Measurements from ENCODE around the gene SLC12A4. TPM values are rescaled to one million over a fixed set of nuclear protein-coding genes. Genes with fewer than 3 reads are reported as not detected.

Gene SLC12A4
- total RNA-seq, 2 experiments from 2014 or later: 32.5 to 38.0 TPM

DNA sequence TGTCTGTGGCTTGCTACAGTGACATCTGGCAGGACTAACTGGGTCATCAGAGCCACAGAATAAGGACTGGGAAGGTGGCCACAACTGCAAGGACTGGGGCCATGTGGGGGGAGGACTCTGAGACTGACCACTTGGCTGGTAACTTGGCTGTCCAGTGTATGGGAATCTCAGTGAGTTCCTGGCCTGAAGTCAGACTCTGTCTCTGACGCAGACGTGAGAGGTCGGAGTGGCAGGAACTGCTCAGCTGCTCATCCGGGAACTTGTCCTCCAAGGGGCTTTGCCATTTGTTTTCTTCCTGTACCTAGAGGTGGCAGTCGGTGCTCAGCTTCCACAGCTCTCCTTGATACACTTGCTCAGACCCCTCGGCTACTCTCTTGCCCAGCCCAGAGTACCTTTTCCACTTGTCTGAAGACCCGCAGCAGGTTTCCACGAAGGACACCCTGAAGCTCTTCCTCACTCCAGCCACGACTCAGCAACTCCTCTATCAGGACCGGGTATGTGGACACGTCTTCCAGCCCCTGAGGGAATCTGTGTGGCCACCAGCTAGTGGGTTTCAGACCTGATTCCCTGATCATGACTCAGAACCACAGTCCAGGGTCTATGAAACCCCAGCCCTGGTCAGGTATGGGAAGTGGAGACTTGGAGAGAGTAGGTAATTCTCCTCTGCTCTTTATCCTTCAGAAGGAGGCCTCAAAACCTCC is 19.2 kb upstream of the SLC12A4 start:
- intact Hi-C loops (cut with micrococcal nuclease): no loop called here
- H3K4me3 Mint-ChIP-seq: no peak overlapping the region
- no peak for ATAC-seq
- no peak for DNase-seq
- no peaks in the 10 kb centered on the region for H3K36me3 Mint-ChIP-seq (ENCODE audit: low read depth)
- H3K27ac Mint-ChIP-seq: peak overlapping the region; percentile 26
- H3K9me3 Mint-ChIP-seq: no peaks in the 10 kb centered on the region
- peaks cover 25% of the 10 kb centered on the region for H3K4me1 Mint-ChIP-seq (ENCODE audit: low read depth)
- TF ChIP-seq, protein P1, sequence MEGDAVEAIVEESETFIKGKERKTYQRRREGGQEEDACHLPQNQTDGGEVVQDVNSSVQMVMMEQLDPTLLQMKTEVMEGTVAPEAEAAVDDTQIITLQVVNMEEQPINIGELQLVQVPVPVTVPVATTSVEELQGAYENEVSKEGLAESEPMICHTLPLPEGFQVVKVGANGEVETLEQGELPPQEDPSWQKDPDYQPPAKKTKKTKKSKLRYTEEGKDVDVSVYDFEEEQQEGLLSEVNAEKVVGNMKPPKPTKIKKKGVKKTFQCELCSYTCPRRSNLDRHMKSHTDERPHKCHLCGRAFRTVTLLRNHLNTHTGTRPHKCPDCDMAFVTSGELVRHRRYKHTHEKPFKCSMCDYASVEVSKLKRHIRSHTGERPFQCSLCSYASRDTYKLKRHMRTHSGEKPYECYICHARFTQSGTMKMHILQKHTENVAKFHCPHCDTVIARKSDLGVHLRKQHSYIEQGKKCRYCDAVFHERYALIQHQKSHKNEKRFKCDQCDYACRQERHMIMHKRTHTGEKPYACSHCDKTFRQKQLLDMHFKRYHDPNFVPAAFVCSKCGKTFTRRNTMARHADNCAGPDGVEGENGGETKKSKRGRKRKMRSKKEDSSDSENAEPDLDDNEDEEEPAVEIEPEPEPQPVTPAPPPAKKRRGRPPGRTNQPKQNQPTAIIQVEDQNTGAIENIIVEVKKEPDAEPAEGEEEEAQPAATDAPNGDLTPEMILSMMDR (IDR thresholded peaks at IDR 0.05): no peak
- POLR2A ChIA-PET: interaction anchor here (0.7 to 1.0 kb wide), 2 partner anchors 9 to 17 kb away, joined by 3 read pairs; no protein-coding TSS in a partner anchor
- H3K27me3 Mint-ChIP-seq: no peaks in the 10 kb centered on the region
- CTCF ChIA-PET: interaction anchor here (1.2 to 1.4 kb wide), 2 partner anchors 53 to 171 kb away, joined by 3 to 4 read pairs; no protein-coding TSS in a partner anchor

DNA sequence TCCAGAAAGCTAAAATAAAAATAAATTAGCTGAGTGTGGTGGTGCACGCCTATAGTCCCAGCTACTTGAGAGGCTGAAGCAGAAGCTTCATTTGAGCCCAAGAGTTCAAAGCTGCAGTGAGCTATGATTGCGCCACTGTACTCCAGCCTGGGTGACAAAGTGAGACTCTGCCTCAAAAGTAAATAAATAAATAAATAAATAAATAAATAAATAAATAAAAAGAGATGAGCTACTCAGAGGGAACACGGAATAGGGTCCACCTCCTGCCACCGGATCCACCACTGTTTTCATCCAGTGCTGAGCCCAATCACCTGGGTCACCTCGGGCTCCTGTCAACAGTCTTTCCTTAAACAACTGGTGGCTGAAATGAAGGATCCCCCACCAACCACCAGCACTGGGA is 18.5 kb upstream of the SLC12A4 start:
- intact Hi-C loops (cut with micrococcal nuclease): no loop called here
- CTCF ChIA-PET: interaction anchor here (1.2 kb wide), 1 partner anchor 170 kb away, joined by 4 read pairs; no protein-coding TSS in a partner anchor
- H3K27ac Mint-ChIP-seq: no peak overlapping the region

DNA sequence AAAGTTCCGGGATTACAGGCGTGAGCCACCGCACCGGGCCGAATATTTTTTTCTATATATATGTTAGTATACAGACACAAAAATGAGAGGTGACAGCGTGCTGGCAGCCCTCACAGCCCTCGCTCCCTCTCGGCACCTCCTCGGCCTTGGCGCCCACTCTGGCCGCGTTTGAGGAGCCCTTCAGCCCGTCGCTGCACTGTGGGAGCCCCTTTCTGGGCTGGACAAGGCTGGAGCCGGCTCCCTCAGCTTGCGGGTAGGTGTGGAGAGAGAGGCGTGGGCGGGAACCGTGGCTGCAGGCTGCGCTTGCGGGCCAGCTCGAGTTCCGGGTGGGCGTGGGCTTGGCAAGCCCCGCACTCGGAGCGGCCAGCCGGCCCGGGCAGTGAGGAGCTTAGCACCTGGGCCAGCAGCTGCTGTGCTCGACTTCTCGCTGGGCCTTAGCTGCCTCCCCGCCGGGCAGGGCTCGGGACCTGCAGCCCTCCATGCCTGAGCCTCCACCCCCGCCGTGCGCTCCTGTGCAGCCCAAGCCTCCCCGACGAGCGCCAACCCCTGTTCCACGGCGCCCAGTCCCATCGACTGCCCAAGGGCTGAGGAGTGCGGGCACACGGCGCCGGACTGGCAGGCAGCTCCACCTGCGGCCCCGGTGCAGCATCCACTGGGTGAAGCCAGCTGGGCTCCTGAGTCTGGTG is 13.7 kb upstream of the SLC12A4 start:
- CTCF ChIA-PET: interaction anchor here (0.8 to 2.4 kb wide), 7 partner anchors 10 to 246 kb away, joined by 3 to 6 read pairs (median 3); no protein-coding TSS in a partner anchor

More for the DNA sequence above, 18.5 kb upstream of the SLC12A4 start:
- ATAC-seq (no peak), DNase-seq (no peak)
- peaks cover 21% of the 10 kb centered on the region for H3K4me1 Mint-ChIP-seq (ENCODE audit: low read depth)
- H3K9me3 Mint-ChIP-seq: no peaks in the 10 kb centered on the region
- TF ChIP-seq, protein P1 (IDR thresholded peaks at IDR 0.05): no peak
- no peak overlapping the region for H3K4me3 Mint-ChIP-seq
- H3K36me3 Mint-ChIP-seq (ENCODE audit: low read depth): no peaks in the 10 kb centered on the region
- H3K27me3 Mint-ChIP-seq: no peaks in the 10 kb centered on the region
- POLR2A ChIA-PET: interaction anchor here (1.3 to 1.4 kb wide), 2 partner anchors 12 to 241 kb away, joined by 3 to 6 read pairs; partner anchors contain the start of gene DPEP2

DNA sequence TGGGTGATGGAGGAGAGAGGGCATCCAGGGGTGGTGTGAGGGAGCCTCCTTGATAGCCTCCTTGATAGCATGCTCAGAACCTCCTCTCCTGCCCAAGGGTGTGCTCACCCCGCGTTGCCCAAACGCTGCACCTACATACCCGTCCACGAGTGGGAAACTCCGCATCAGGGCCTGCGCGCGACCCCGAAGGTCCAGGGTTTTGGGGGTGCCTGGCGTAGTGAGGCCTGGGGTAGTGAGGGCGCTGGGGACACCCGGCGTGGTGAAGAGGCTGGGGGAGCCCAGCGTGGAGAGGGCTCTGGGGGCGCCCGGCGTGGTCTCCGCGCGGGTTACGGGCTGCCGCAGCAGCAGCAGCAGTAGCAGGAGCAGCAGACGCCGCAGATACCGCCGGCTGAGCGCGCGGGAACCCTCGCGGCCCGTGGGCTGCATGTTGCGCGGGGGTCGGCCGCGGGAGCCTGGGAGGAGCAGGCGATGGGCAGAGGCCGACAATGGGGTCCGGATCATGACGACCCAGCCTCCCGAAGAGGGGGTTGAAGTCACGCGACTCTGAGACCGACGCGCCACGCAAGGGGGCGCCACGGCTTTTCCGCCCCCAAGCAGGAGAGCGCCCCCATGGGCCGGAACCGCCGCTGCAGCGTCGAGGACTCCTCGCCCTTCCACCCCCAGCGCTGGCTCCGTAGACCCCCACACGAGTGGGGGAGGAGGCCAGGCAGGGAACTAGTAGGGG is 11.7 kb upstream of the SLC12A4 start, which contains the start of gene DPEP3:
Gene DPEP3, minus strand, starts transcription at position 545 of the 724 bp plus-strand sequence. Its CDS starts 119 bp downstream, at position 426.
- ATAC-seq: no peak
- Mint-ChIP-seq H3K4me3 (no peak within 1 kb of the TSS), H3K9me3 (no peaks in the 10 kb centered on the region), H3K4me1 (ENCODE audit: low read depth) (peaks cover 21% of the 10 kb centered on the region), H3K27ac (no peak within 1 kb of the TSS), H3K36me3 (ENCODE audit: low read depth) (no peaks in the 10 kb centered on the region), H3K27me3 (no peaks in the 10 kb centered on the region)
- ChIA-PET POLR2A (no interaction called here), CTCF (interaction anchor here (0.8 to 1.6 kb wide), 4 partner anchors 9 to 50 kb away, joined by 3 to 6 read pairs (median 4); no protein-coding TSS in a partner anchor)
- intact Hi-C loops (cut with micrococcal nuclease): no loop called here
- TF ChIP-seq, protein P1 (IDR thresholded peaks at IDR 0.05): peak; percentile 39
- no peak for DNase-seq

More for the DNA sequence above, 13.7 kb upstream of the SLC12A4 start:
- TF ChIP-seq, protein P1 (IDR thresholded peaks at IDR 0.05): no peak
- ATAC-seq (no peak), DNase-seq (no peak)
- Mint-ChIP-seq H3K4me3 (no peak overlapping the region), H3K27ac (no peak overlapping the region), H3K36me3 (ENCODE audit: low read depth) (no peaks in the 10 kb centered on the region), H3K9me3 (no peaks in the 10 kb centered on the region), H3K27me3 (no peaks in the 10 kb centered on the region), H3K4me1 (ENCODE audit: low read depth) (peaks cover 21% of the 10 kb centered on the region)
- intact Hi-C loops (cut with micrococcal nuclease): no loop called here
- POLR2A ChIA-PET: no interaction called here
